Fibroblast of lung (primary cell): ENCODE measurements around the gene PABPN1.

ENCODE experiments used
- EZH2 ChIP-seq: IDR thresholded peaks from 2 replicates; pipeline ENCODE4 v1.5.1; 2012; ENCODE audit warnings: low read length, control low read depth, mild to moderate bottlenecking; ENCODE audit errors: missing control alignments
- TF ChIP-seq, protein P1 (sequence below), 2 donors: IDR thresholded peaks in 1 of 2; conservative IDR thresholded peaks in 1 of 2; 1 replicate in 1 of 2; 2 replicates in 1 of 2; pipeline ENCODE4 v1.5.1; 2011 to 2012; ENCODE audit warnings: low read length in 2 of 2, control low read depth in 1 of 2, inconsistent platforms in 1 of 2, low read depth in 1 of 2, mild to moderate bottlenecking in 1 of 2

DNA sequence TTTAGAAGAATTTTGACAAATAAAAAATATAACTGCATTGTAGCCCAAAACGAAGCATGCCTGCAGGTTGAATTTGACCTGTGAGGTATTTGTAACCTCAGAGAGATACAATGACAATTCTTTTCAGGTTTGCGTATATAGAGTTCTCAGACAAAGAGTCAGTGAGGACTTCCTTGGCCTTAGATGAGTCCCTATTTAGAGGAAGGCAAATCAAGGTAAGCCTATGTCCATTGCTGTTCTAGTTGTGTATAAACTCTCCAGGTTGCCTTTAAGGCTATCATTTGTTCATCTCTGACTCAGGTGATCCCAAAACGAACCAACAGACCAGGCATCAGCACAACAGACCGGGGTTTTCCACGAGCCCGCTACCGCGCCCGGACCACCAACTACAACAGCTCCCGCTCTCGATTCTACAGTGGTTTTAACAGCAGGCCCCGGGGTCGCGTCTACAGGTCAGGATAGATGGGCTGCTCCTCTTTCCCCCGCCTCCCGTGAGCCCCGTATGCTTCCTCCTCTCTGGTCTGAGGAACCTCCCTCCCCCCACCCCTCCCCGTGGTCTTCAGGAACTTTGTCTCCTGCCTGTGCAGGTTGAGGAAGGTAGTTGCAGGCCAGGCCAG, 2.7 kb downstream of the PABPN1 start:
- TF ChIP-seq, protein P1, sequence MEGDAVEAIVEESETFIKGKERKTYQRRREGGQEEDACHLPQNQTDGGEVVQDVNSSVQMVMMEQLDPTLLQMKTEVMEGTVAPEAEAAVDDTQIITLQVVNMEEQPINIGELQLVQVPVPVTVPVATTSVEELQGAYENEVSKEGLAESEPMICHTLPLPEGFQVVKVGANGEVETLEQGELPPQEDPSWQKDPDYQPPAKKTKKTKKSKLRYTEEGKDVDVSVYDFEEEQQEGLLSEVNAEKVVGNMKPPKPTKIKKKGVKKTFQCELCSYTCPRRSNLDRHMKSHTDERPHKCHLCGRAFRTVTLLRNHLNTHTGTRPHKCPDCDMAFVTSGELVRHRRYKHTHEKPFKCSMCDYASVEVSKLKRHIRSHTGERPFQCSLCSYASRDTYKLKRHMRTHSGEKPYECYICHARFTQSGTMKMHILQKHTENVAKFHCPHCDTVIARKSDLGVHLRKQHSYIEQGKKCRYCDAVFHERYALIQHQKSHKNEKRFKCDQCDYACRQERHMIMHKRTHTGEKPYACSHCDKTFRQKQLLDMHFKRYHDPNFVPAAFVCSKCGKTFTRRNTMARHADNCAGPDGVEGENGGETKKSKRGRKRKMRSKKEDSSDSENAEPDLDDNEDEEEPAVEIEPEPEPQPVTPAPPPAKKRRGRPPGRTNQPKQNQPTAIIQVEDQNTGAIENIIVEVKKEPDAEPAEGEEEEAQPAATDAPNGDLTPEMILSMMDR (conservative IDR thresholded peaks at IDR 0.05 in 1 of 2, IDR thresholded peaks at IDR 0.05 in 1 of 2; ENCODE audit: low read depth in 1 of 2, low read length in 2 of 2), result no peak
- TF ChIP-seq EZH2, result no peak
